ENCODE measurements around the gene BRD7. TPM values are rescaled to one million over a fixed set of nuclear protein-coding genes. Genes with fewer than 3 reads are reported as not detected.
"Not testable (repeated sequence)": the region's sequence is repeated elsewhere in the genome, so short reads cannot be mapped to it uniquely, and the experiment has no call there.

The BRD7 gene
- total RNA-seq, 1 donor from 2014 or later = 52.6 TPM

DNA sequence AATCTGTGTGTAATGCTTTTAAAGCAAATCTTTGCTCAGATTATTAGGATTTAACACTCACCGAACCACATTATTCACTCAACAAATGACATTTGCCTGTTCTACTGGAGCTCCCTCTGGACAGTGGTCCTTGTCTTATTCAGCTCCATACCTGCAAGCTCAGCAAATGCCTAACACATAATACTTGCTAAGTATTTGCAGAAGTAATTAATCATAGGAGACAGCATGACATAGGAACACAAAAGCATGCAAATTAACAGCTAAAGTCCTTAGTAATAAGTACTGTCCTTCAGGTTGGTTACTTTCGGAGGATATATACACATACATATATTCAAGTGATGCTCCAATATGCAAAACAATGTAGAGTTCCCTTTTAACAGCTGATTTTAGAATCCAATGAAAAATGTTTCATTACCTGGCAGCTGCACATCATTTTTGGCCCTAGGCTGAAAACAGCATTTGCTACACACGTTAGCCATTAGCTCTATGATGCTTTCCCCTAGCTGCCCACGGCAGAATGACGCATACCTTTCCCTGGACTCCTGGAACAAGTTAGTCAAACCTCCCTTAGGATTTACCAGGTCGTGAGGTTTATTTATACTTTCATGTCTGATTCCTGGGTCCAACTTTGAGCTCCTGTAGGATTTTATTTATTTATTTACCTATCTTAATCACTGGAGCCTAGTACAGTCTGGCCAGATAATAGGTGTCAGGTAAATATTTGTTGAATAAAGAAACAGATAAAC is 8.6 kb downstream of the BRD7 start:
- no peak for DNase-seq (ENCODE audit: low spot score)

DNA sequence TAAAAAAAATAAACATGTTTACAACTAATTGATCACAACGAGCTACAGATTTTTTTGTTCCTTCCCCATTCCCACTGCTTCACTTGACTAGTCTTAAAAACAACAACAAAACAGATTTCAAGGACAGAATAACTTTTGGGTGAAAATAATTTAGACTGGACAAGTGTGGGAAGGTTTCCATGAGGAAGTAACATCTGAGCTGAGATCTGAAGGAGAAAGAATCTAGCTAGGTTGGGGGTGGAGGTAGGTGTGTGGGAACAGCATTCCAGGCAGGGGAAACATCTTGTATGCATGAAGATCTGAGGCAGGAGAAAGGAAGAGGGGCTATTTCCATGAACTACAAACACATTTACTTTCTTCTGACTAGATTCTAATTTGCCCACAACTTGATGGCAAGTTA is 9.2 kb downstream of the BRD7 start:
- no peak for DNase-seq (ENCODE audit: low spot score)

- no peak for DNase-seq (ENCODE audit: low spot score)
Measured at GRCh38 chr16:50354629-50355456, 13.9 kb downstream of the BRD7 start.

DNA sequence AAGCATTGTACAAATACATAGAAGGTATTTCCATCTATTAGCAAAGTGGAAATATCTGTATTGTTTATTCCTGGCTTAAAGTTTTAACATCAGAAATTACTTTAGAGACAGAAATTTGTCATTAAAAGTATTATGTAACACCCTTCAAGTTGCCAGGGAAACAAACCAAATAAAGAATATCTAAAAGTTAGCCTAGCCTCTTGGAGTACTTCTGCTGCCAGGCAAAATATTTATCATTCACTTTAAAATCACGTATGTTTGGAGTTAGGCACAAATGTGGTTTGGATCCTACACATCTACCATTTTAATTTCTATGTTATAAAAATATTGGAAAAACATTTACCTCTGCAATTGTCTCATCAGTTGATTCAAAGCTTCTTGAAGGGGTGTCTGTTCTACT is 14.7 kb downstream of the BRD7 start:
- DNase-seq (ENCODE audit: low spot score) = no peak

GRCh38 chr16:50351952-50352351 is 16.8 kb downstream of the BRD7 start:
- no peak for DNase-seq (ENCODE audit: low spot score)

DNA sequence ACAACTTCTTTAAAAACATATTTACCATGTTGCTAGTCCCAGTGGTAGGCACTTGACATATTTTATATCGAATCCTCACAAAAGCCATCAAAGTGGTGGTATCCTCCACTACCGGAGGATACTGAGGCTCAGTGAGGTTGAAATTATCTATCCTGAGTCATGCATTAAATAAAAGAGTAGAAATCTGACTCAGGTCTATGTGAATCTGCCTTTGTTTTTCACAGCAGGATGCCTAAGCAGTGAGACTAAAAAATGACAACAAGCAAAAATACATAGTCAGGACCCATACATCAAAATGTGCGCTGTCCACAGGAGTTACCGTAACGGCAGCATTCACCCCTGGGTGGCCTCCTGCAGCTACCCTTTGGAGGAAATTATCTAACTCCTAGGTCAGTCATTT is 17.7 kb downstream of the BRD7 start:
- DNase-seq (ENCODE audit: low spot score) = no peak

DNA sequence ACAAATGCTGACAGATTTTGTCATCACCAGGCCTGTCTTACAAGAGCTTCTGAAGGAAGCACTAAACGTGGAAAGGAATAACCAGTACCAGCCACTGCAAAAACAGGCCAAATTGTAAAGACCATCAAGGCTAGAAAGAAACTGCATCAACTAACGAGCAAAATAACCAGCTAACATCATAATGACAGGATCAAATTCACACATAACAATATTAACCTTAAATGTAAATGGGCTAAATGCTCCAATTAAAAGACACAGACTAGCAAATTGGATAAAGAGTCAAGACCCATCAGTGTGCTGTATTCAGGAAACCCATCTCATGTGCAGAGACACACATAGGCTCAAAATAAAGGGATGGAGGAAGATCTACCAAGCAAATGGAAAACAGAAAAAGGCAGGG is 23.6 kb downstream of the BRD7 start:
- DNase-seq (ENCODE audit: low spot score) = not testable (repeated sequence)

DNA sequence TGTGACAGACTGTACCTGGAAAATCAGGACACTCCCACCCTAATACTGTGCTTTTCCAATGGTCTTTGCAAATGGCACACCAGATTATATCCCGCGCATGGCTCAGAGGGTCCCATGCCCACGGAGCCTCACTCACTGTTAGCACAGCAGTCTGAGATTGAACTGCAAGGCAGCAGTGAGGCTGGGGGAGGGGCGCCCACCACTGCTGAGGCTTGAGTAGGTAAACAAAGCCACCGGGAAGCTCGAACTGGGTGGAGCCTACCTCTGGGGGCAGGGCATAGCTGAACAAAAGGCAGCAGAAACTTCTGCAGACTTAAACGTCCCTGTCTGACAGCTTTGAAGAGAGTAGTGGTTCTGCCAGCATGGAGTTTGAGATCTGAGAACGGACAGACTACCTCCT is 25.2 kb downstream of the BRD7 start:
- DNase-seq (ENCODE audit: low spot score) = not testable (repeated sequence)

DNA sequence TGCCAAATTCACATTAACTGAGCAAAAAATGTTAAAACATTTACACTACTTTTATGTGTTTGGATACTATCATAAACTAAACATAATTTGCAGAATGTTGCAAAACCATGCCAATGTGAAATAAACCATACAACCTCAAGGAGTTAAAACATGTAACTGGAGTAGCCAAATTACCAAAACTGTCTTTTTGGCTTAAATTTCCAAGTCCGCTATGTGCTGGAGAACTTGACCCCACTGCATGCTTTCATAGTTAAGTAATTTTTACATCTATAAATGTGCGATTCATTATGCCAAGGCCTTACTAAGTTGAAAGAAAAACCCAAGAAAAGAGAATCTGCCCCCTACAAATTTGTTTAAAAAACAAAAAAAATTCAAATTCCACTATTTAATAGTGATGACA is 28.2 kb downstream of the BRD7 start:
- no peak for DNase-seq (ENCODE audit: low spot score)

- DNase-seq (ENCODE audit: low spot score) = no peak
Measured at GRCh38 chr16:50338371-50339231, 30.2 kb downstream of the BRD7 start.

- no peak for DNase-seq (ENCODE audit: low spot score)
Measured at GRCh38 chr16:50336884-50337283, 31.9 kb downstream of the BRD7 start.

- DNase-seq (ENCODE audit: low spot score) = no peak
Measured at GRCh38 chr16:50335196-50335958, 33.4 kb downstream of the BRD7 start.

- no peak for DNase-seq (ENCODE audit: low spot score)
Measured at GRCh38 chr16:50334106-50334975, 34.4 kb downstream of the BRD7 start.

DNA sequence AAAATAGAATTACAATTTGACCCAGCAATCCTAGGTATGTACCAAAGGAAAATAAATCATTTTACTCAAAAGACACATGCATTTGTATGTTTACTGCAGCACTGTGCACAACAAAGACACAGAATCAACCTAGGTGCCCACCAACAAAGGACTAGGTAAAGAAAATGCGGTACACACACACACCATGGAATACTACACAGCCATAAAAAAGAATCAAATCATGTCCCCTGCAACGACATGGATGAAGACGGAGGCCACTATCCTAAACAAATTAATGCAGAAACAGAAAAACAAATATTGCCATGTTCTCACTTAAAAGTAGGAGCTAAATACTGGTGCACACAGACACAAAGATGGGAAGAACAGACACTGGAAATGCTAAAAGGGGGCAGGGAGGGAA is 36.2 kb downstream of the BRD7 start:
- no peak for DNase-seq (ENCODE audit: low spot score)

GRCh38 chr16:50331570-50331969 is 37.2 kb downstream of the BRD7 start:
- DNase-seq (ENCODE audit: low spot score) = no peak

DNA sequence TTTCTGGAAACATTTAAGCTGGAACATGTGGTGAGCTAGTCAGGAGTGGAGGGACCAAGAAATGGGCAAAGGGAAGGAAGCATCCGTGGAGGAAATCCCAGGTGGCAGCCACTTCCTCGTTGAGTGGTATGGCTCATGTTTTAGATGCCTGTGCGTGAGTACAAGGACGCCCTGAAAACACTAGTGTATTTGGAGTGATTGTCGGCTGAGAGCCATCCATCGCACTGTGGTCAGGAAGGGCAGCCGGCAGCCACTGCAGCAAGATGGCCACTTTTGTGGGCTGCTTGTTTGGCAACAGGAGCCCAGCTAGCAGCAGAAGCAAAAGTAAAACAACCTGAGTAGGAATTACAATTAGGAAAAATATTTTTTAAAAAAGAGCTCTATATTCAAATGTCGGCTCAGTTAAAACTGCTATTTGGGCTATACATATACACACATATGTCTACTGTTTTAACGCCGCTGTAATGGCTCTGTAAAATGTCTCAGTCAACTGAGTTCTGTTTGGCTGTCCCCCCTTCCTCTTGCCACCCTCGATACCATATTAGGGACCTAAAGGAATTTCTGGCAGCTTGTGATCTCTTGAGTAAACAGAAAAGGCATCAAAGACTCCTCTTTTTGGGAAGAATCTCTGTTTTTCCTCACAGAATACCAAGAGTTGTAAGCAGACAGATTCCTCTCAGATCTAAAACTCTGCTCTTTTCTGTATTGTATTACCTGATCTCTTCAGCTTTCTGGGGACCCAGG is 39.2 kb downstream of the BRD7 start:
- DNase-seq (ENCODE audit: low spot score) = no peak

GRCh38 chr16:50326835-50327465 is 41.8 kb downstream of the BRD7 start:
- no peak for DNase-seq (ENCODE audit: low spot score)

GRCh38 chr16:50326264-50326663 is 42.5 kb downstream of the BRD7 start:
- DNase-seq (ENCODE audit: low spot score) = no peak

DNA sequence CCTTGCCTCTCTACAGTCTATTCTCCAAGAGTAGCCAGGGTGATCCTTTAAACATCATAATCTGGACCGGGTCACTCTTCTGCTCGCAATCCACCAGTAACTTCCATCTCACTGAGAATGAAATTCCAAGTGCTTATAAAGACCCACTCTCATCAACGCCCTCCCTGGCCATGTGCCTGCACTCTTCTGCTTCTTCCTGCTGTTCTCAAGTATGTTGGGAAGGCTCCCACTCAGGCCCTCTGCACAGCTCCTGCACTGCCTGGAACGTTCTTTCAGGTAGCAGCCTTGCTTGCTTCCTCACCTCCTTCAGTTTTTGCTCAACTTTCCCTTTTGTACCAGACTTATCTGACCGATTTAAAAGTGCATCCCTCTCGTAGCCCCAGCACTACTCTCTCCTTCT is 44.4 kb downstream of the BRD7 start:
- DNase-seq (ENCODE audit: low spot score) = no peak
